ENCODE results near the gene GPER1. TPM values are rescaled to one million over a fixed set of nuclear protein-coding genes. Genes with fewer than 3 reads are reported as not detected.

GPER1 gene
- total RNA-seq, 1 experiment from 2014 or later: 2.5 TPM

Other genes starting within 250 kb of the GPER1 start
- 106 and 117 TPM in 2 replicates for gene GET4, start 211.6 kb upstream of the GPER1 start, total RNA-seq (2014; rRNA removed; shearing (Covaris generic); ENCODE audit: low replicate concordance)
- gene ADAP1, start 133.4 kb upstream of the GPER1 start, total RNA-seq (2014; rRNA removed; shearing (Covaris generic); ENCODE audit: low replicate concordance): 8.3 TPM in 1 of 2 replicates, not detected in the other
- gene COX19, start 112.6 kb upstream of the GPER1 start, total RNA-seq (2014; rRNA removed; shearing (Covaris generic); ENCODE audit: low replicate concordance): 7.6 and 10.1 TPM in 2 replicates
- not detected in 2 replicates for gene CYP2W1, start 104.9 kb upstream of the GPER1 start, total RNA-seq (2014; rRNA removed; shearing (Covaris generic); ENCODE audit: low replicate concordance)
- gene GPR146, start 43.6 kb upstream of the GPER1 start, total RNA-seq (2014; rRNA removed; shearing (Covaris generic); ENCODE audit: low replicate concordance): 12.2 and 22.2 TPM in 2 replicates
- gene ZFAND2A, start 72.1 kb downstream of the GPER1 start, total RNA-seq (2014; rRNA removed; shearing (Covaris generic); ENCODE audit: low replicate concordance): 22.4 TPM in 2 replicates
- not detected in 2 replicates for gene UNCX, start 144.8 kb downstream of the GPER1 start, total RNA-seq (2014; rRNA removed; shearing (Covaris generic); ENCODE audit: low replicate concordance)

All from Caki2 (cell line).